SK-N-SH treated with all-trans-retinoic acid at 6 μM for 48 hours (cell line): ENCODE data around the gene ZNF225.
"Not testable (repeated sequence)": the region's sequence is repeated elsewhere in the genome, so short reads cannot be mapped to it uniquely, and the experiment has no call there.

ENCODE experiments used
- ATAC-seq: fragments of 200-7000 bp; cut with Tn5 transposase; 3 replicates; pipeline ENCODE4 v1.9.1; 2020; ENCODE audit warnings: mild to moderate bottlenecking, moderate library complexity
- BACH2 ChIP-seq: fragments of 250-450 bp; sonication (Bioruptor Pico); IDR thresholded peaks from 2 replicates; pipeline ENCODE4 v1.9.0; 2021; ENCODE audit warnings: mild to moderate bottlenecking, borderline replicate concordance
- ESRRG ChIP-seq: fragments of 250-450 bp; sonication (Bioruptor Pico); IDR thresholded peaks from 2 replicates; pipeline ENCODE4 v1.6.1; 2021; ENCODE audit warnings: mild to moderate bottlenecking
- OSR1 ChIP-seq: fragments of 250-450 bp; sonication (Bioruptor Pico); IDR thresholded peaks from 2 replicates; pipeline ENCODE4 v1.8.0; 2022; ENCODE audit warnings: moderate library complexity, mild to moderate bottlenecking, inconsistent platforms
- PPARA ChIP-seq: fragments of 250-450 bp; sonication (Bioruptor Pico); IDR thresholded peaks from 2 replicates; pipeline ENCODE4 v1.5.0; 2020; ENCODE audit warnings: mild to moderate bottlenecking, borderline replicate concordance
- RARB ChIP-seq: fragments of 250-450 bp; sonication (Bioruptor Pico); IDR thresholded peaks from 2 replicates; pipeline ENCODE4 v1.8.0; 2021; ENCODE audit warnings: mild to moderate bottlenecking, moderate library complexity
- SNAI2 ChIP-seq: fragments of 250-450 bp; sonication (Bioruptor Pico); IDR thresholded peaks from 2 replicates; pipeline ENCODE4 v1.5.0; 2020; ENCODE audit warnings: mild to moderate bottlenecking, moderate library complexity
- TCF4 ChIP-seq: fragments of 250-450 bp; sonication (Bioruptor Pico); IDR thresholded peaks from 2 replicates; pipeline ENCODE4 v1.8.0; 2021; ENCODE audit warnings: mild to moderate bottlenecking, moderate library complexity, borderline replicate concordance
- TOX ChIP-seq: fragments of 250-450 bp; sonication (Bioruptor Pico); IDR thresholded peaks from 2 replicates; pipeline ENCODE4 v1.8.0; 2021; ENCODE audit warnings: mild to moderate bottlenecking, moderate library complexity, borderline replicate concordance
- ZFP3 ChIP-seq: fragments of 250-450 bp; sonication (Bioruptor Pico); IDR thresholded peaks from 2 replicates; pipeline ENCODE4 v1.5.0; 2020; ENCODE audit warnings: mild to moderate bottlenecking, moderate library complexity
- ZFP30 ChIP-seq: fragments of 450-650 bp; formaldehyde crosslinking; IDR thresholded peaks from 2 replicates; pipeline ENCODE4 v1.5.0; 2022; ENCODE audit warnings: mild to moderate bottlenecking, moderate library complexity
- ZNF70 ChIP-seq: fragments of 450-650 bp; formaldehyde crosslinking; IDR thresholded peaks from 2 replicates; pipeline ENCODE4 v1.5.0; 2020; ENCODE audit warnings: mild to moderate bottlenecking, moderate library complexity
- ZNF8 ChIP-seq: fragments of 450-650 bp; formaldehyde crosslinking; IDR thresholded peaks from 2 replicates; pipeline ENCODE4 v1.5.0; 2020; ENCODE audit warnings: mild to moderate bottlenecking, moderate library complexity
- TF ChIP-seq, protein P1 (sequence below): fragments of 250-450 bp; sonication (Bioruptor Pico); IDR thresholded peaks from 2 replicates; pipeline ENCODE4 v1.5.1; 2020; ENCODE audit warnings: low read depth, mild to moderate bottlenecking, moderate library complexity
- TF ChIP-seq, protein P2 (sequence below): fragments of 250-450 bp; sonication (Bioruptor Pico); IDR thresholded peaks from 2 replicates; pipeline ENCODE4 v1.5.1; 2021; ENCODE audit warnings: mild to moderate bottlenecking, moderate library complexity
- TF ChIP-seq, protein P3 (sequence below): fragments of 250-450 bp; sonication (Bioruptor Pico); IDR thresholded peaks from 2 replicates; pipeline ENCODE4 v1.8.0; 2021; ENCODE audit warnings: low read depth, mild to moderate bottlenecking, moderate library complexity, borderline replicate concordance
- TF ChIP-seq, protein P4 (sequence below): fragments of 250-450 bp; sonication (Bioruptor Pico); IDR thresholded peaks from 2 replicates; pipeline ENCODE4 v1.5.0; 2020; ENCODE audit warnings: mild to moderate bottlenecking, moderate library complexity
- TF ChIP-seq, protein P5 (sequence below): fragments of 250-450 bp; sonication (Bioruptor Pico); IDR thresholded peaks from 2 replicates; pipeline ENCODE4 v1.8.0; 2020; ENCODE audit warnings: mild to moderate bottlenecking, moderate library complexity, borderline replicate concordance

Gene ZNF225

DNA sequence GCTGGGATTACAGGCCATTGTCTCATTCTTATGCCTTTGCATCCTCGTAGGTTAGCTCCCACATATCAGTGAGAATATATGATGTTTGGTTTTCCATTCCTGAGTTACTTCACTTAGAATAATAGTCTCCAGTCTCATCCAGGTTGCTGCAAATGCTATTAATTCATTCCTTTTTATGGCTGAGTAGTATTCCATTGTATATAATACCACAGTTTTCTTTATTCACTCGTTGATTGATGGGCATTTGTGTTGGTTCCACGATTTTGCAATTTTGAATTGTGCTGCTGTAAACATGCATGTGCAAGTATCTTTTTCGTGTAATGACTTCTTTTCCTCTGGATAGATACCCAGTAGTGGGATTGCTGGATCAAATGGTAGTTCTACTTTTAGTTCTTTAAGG lies 8.0 kb downstream of the ZNF225 start:
- peak; percentile 60; the same call in 1 of the 2 replicates for TF ChIP-seq ZNF8
- not testable (repeated sequence) for ATAC-seq

DNA sequence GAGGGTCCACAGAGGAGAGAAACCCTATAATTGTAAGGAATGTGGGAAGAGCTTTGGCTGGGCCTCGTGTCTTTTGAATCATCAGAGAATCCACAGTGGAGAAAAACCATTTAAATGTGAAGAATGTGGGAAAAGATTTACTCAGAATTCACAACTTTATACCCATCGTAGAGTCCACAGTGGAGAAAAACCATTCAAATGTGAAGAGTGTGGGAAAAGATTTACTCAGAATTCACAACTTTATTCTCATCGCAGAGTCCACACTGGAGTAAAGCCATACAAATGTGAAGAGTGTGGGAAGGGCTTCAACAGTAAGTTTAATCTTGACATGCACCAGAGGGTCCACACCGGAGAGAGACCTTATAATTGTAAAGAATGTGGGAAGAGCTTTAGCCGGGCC lies 18.8 kb downstream of the ZNF225 start:
- no peak for ATAC-seq
- TF ChIP-seq, protein P1, sequence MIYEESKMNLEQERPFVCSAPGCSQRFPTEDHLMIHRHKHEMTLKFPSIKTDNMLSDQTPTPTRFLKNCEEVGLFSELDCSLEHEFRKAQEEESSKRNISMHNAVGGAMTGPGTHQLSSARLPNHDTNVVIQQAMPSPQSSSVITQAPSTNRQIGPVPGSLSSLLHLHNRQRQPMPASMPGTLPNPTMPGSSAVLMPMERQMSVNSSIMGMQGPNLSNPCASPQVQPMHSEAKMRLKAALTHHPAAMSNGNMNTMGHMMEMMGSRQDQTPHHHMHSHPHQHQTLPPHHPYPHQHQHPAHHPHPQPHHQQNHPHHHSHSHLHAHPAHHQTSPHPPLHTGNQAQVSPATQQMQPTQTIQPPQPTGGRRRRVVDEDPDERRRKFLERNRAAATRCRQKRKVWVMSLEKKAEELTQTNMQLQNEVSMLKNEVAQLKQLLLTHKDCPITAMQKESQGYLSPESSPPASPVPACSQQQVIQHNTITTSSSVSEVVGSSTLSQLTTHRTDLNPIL (CRISPR knock-in tag), result no peak
- TF ChIP-seq TOX (CRISPR knock-in tag), result no peak
- no peak for TF ChIP-seq ESRRG (CRISPR knock-in tag)
- no peak for TF ChIP-seq SNAI2 (CRISPR knock-in tag)
- TF ChIP-seq RARB (CRISPR knock-in tag), result no peak
- no peak for TF ChIP-seq TCF4 (CRISPR knock-in tag)
- TF ChIP-seq, protein P2, sequence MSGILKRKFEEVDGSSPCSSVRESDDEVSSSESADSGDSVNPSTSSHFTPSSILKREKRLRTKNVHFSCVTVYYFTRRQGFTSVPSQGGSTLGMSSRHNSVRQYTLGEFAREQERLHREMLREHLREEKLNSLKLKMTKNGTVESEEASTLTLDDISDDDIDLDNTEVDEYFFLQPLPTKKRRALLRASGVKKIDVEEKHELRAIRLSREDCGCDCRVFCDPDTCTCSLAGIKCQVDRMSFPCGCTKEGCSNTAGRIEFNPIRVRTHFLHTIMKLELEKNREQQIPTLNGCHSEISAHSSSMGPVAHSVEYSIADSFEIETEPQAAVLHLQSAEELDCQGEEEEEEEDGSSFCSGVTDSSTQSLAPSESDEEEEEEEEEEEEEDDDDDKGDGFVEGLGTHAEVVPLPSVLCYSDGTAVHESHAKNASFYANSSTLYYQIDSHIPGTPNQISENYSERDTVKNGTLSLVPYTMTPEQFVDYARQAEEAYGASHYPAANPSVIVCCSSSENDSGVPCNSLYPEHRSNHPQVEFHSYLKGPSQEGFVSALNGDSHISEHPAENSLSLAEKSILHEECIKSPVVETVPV, result no peak
- TF ChIP-seq, protein P3, sequence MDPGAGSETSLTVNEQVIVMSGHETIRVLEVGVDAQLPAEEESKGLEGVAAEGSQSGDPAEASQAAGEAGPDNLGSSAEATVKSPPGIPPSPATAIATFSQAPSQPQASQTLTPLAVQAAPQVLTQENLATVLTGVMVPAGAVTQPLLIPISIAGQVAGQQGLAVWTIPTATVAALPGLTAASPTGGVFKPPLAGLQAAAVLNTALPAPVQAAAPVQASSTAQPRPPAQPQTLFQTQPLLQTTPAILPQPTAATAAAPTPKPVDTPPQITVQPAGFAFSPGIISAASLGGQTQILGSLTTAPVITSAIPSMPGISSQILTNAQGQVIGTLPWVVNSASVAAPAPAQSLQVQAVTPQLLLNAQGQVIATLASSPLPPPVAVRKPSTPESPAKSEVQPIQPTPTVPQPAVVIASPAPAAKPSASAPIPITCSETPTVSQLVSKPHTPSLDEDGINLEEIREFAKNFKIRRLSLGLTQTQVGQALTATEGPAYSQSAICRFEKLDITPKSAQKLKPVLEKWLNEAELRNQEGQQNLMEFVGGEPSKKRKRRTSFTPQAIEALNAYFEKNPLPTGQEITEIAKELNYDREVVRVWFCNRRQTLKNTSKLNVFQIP (CRISPR knock-in tag), result no peak
- TF ChIP-seq ZNF70, result no peak
- TF ChIP-seq, protein P4, sequence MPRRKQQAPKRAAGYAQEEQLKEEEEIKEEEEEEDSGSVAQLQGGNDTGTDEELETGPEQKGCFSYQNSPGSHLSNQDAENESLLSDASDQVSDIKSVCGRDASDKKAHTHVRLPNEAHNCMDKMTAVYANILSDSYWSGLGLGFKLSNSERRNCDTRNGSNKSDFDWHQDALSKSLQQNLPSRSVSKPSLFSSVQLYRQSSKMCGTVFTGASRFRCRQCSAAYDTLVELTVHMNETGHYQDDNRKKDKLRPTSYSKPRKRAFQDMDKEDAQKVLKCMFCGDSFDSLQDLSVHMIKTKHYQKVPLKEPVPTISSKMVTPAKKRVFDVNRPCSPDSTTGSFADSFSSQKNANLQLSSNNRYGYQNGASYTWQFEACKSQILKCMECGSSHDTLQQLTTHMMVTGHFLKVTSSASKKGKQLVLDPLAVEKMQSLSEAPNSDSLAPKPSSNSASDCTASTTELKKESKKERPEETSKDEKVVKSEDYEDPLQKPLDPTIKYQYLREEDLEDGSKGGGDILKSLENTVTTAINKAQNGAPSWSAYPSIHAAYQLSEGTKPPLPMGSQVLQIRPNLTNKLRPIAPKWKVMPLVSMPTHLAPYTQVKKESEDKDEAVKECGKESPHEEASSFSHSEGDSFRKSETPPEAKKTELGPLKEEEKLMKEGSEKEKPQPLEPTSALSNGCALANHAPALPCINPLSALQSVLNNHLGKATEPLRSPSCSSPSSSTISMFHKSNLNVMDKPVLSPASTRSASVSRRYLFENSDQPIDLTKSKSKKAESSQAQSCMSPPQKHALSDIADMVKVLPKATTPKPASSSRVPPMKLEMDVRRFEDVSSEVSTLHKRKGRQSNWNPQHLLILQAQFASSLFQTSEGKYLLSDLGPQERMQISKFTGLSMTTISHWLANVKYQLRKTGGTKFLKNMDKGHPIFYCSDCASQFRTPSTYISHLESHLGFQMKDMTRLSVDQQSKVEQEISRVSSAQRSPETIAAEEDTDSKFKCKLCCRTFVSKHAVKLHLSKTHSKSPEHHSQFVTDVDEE, result no peak
- TF ChIP-seq ZFP3 (CRISPR knock-in tag), result no peak
- TF ChIP-seq OSR1, result no peak
- TF ChIP-seq BACH2, result no peak
- TF ChIP-seq ZFP30 (CRISPR knock-in tag), result no peak
- no peak for TF ChIP-seq PPARA (CRISPR knock-in tag)
- TF ChIP-seq, protein P5, sequence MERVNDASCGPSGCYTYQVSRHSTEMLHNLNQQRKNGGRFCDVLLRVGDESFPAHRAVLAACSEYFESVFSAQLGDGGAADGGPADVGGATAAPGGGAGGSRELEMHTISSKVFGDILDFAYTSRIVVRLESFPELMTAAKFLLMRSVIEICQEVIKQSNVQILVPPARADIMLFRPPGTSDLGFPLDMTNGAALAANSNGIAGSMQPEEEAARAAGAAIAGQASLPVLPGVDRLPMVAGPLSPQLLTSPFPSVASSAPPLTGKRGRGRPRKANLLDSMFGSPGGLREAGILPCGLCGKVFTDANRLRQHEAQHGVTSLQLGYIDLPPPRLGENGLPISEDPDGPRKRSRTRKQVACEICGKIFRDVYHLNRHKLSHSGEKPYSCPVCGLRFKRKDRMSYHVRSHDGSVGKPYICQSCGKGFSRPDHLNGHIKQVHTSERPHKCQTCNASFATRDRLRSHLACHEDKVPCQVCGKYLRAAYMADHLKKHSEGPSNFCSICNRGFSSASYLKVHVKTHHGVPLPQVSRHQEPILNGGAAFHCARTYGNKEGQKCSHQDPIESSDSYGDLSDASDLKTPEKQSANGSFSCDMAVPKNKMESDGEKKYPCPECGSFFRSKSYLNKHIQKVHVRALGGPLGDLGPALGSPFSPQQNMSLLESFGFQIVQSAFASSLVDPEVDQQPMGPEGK, result no peak

DNA sequence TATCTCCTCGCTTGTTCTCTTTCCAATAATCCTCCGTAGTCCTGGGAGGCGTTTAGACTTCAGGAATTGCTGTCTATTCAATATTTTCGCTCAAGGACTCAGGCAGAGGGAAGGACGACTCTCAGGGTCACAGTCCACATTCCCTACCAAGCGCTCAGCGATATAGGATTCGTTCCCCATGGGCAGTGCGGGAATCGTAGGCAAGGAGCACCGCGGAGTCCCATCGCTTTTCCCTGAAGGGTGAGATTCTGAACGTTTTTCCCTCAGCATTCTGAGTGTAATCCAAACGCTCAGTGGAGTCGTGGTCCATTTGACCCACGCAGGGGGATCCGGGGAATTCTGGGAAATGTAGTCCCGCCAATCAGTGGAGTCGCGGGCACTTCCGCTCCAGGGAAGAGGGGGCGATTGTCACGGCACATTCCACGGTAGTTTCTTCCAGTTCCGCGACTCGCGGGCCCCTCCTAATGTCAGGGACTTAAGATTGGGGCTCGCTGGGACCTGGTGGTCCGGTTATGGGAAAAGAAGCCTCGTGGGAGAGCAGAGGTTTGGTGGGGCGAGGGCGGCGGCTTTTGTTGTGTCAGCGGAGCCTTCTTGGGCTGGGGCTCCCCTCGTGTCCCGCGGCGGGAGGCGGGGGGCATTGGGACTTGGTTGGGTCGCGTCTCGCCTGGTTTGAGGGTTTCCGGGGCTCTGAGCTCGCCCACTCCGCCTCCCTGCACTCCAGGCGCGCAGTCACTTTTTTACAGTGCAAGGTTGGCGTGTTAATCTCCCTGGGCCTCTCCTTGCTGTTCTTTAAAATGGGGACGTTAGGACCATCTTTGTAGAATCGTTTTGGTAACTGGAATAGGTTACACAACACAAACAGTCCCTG lies 28.2 kb downstream of the ZNF225 start, which contains the start of gene ZNF234:
Gene ZNF234, plus strand, starts transcription at position 364 of the 868 bp plus-strand sequence. CDS start 3,079 bp downstream, outside the sequence.
- no peak for TF ChIP-seq BACH2
- TF ChIP-seq, protein P1 (CRISPR knock-in tag), result no peak
- no peak for TF ChIP-seq TCF4 (CRISPR knock-in tag)
- no peak for TF ChIP-seq RARB (CRISPR knock-in tag)
- ATAC-seq, result peak; percentile 97
